T follicular helper cell (primary cell): ENCODE data around the gene ATP5MK.
"Not testable (repeated sequence)": the region's sequence is repeated elsewhere in the genome, so short reads cannot be mapped to it uniquely, and the experiment has no call there.

ENCODE experiments used
- DNase-seq: peaks from one replicate; pipeline ENCODE4 v3.0.0-alpha.2; 2020; ENCODE audit warnings: low read depth

Gene ATP5MK

DNA sequence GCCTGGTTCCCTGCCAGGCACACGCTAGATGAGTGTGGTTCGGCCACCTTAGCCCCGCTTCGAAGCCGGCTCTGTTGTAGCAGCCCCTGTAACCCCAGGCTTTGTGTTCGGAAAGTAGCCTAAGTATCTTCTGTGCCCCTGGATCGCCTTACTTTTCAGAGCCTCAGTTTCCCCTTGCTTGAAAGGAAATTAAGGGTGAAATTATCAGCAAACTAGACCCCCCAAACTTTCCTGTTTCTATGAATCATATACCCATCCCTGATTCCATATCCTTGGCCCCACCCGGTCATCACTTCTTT, 463 bp upstream of the ATP5MK start:
- no peak for DNase-seq

DNA sequence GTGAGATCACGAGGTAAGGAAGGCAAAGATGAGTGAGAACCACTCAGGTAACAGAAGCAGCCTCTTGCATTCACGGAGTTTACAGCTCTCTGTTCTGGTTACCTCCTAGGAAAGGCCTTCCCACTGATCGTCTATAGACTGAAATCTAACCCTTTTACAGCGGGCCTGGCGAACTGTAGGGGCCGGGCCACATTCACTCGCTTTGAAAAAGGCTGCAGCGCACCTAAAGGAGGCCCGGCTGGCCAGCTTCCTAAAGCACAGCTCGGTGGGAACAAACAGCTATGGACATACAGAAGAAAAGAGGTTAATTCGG, 565 bp downstream of the ATP5MK start:
- no peak for DNase-seq

DNA sequence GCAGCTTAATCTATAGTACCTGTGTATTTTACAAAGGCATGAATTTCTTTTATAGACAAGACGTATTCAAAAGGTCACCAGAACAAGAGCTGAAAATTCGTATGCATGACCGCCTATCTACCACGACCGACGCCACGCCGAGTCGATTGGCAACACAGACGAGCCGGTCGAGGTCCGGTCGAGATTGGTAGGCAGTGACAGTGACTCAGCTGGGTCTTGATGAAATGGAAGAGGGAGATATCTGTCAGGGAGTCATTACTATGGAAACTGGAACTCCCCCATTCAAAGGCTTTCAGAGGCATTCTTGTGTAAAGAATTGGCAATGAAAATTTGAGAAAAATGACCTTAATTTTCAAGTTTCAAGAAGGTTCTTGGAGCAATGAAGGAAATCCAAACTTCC, 2.1 kb downstream of the ATP5MK start:
- DNase-seq, result no peak

DNA sequence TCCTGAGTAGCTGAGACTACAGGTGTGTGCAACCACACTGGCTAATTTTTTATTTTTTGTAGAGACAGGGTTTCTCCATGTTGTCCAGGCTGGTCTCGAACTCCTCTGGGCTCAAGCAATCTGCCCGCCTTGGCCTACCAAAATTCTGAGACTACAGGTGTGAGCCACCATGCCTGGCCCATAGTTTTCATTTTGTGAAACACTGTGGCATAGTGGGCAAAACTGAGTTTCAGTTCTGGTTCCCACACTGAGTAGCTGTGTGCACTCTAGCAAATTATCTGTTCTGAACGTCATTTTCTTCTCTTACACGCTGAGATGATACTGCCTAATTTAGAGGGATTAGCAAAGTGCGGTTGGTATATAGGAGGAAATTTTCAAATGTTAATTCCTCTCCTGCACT, 13.5 kb downstream of the ATP5MK start:
- DNase-seq, result no peak

DNA sequence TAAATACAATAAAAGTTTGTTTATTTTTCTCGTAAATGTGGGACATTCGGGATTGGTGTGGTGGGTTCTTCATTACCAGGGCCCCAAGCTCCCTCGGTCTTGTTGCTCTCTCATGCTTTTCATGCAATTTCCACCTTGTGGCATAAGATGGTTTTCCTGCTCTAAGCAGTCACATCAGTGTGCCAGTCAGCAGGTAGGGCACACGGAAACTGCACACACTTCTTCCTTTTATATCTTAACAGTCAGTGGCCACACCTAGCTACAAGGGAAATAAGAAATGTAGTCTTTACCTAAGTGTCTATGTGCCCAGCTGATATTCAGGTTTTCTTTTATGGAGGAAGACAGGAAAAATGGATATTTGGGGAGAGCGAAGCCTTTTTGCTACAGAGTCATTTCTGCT, 22.0 kb downstream of the ATP5MK start:
- no peak for DNase-seq

DNA sequence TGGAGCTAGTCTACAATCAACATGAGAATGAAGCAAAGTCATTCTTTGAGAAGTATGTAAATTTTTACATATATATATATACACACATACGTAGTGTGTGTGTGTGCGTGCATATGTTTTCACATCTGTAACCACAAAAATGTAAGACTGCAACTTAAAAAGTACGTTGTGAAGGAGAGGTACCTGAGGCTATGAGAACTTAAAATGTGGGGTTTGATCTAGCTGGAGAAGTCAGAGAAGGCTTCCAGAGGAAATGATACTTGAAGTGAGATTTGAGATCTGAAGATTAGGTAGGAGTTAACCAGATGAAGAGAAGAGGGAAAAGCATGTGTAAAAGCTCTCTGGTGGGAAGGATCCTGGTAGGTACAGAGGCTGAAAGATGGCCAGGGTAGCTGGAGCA, 22.7 kb downstream of the ATP5MK start:
- no peak for DNase-seq

DNA sequence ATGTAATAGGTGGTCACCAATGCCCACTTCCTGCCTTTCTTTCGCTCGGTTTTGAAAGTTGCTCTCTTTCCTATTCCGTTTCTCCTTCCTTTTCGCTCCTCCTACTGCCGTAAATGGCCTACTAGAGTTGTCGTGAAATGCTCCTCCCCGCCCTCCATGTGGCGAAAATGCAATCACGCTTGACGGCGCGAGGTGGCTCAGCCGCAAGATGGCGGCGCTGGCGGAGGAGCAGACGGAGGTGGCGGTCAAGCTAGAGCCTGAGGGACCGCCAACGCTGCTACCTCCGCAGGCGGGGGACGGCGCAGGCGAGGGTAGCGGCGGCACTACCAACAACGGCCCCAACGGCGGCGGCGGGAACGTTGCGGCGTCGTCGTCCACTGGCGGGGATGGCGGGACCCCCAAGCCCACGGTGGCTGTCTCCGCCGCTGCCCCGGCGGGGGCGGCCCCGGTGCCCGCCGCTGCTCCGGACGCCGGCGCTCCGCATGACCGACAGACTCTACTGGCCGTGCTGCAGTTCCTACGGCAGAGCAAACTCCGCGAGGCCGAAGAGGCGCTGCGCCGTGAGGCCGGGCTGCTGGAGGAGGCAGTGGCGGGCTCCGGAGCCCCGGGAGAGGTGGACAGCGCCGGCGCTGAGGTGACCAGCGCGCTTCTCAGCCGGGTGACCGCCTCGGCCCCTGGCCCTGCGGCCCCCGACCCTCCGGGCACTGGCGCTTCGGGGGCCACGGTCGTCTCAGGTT, 28.3 kb downstream of the ATP5MK start, which contains the start of gene TAF5:
Gene TAF5, plus strand, starts transcription at position 195 of the 737 bp plus-strand sequence. Its CDS starts 14 bp downstream, at position 209.
- DNase-seq, result peak; percentile 85

DNA sequence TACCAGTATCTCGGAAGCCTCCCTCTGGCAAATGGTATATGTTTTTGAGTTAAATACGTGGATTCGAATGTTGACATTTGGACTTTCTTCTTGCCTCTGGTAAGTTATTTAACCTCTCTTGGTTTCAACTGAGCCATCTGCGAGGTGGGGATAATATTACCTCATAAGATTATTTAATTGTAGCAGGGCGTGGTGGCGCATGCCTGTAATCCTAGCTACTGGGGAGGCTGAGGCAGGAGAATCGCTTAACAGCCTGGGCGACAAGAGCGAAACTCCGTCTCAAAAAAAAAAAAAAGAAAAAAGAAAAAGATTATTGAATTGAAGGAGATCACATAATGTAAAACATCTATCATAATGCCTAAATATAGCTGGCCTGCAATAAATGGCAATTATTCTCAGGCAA, 28.9 kb downstream of the ATP5MK start:
- no peak for DNase-seq

DNA sequence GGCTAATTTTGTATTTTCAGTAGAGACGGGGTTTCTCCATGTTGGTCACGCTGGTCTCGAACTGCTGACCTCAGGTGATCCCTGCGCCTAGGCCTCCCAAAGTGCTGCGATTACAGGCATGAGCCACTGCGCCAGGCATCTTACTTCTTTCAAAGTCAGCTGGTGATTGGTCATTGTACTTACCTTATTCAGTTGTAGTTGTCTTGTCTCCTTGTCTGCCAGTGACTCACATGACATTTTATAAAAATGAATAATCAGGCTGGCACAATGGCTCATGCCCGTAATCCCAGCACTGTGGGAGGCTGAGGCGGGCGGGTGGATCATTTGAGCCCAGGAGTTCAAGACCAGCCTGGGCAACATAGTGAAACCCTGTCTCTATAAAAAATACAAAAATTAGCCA, 35.5 kb downstream of the ATP5MK start:
- not testable (repeated sequence) for DNase-seq

DNA sequence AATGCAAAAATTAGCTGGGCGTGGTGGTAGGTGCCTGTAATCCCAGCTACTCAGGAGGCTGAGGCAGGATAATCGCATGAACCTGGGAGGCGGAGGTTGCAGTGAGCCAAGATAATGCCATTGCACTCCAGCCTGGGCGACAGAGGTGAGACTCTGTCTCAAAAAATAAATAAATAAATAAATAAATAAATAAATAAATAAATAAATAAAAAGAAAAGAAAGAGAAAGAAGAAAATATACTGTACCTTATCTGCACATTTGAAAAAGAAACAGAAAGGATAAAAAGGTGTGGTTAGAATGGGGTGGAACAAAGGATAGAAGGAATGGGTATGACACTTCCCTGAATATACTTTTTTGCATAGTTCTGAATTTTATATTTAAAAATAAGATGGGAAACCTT, 36.8 kb downstream of the ATP5MK start:
- not testable (repeated sequence) for DNase-seq

DNA sequence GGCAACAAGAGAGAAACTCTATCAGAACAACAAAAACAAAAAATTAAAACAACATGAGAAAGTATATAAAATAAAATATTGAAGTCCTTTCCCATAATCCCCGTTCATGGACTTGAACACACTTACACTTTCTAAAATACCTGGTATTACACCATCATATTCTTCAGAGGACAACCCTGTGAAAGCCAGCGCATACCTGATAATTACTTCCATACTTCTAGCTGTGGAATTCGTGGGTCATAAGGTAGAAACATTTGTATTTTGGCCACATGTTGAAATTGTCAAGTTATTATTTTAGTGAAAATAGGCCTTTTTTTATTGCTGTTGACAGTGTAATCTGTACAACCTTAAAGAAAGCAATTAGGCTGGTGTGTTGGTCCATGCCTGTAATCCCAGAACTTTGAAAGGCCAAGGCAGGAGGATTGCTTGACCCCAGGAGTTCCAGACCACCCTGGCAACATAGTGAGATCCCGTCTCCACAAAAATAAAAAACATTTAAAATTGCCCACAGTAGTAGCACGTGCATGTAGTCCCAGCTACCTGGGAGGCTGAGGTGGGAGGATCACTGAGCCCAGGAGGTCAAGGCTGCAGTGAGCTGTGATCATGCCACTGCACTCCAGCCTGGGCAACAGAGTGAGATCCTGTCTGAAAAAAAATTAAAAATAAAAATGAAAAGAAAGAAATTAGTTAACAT, 40.2 kb downstream of the ATP5MK start:
- no peak for DNase-seq

DNA sequence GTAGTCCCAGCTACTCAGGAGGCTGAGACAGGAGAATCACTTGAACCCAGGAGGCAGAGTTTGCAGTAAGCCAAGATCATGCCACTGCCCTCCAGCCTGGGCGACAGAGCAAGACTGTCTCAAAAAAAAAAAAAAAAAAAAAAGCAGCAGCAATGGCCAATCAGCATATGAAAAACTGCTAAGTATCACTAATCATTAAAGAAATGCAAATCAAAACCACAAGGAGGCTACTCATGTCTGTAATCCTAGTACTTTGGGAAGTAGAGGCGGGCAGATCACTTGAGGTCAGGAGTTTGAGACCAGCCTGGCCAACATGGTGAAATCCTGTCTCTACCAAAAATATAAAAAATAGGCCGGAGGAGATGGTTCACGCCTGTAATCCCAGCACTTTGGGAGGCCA, 41.7 kb downstream of the ATP5MK start:
- DNase-seq, result not testable (repeated sequence)

DNA sequence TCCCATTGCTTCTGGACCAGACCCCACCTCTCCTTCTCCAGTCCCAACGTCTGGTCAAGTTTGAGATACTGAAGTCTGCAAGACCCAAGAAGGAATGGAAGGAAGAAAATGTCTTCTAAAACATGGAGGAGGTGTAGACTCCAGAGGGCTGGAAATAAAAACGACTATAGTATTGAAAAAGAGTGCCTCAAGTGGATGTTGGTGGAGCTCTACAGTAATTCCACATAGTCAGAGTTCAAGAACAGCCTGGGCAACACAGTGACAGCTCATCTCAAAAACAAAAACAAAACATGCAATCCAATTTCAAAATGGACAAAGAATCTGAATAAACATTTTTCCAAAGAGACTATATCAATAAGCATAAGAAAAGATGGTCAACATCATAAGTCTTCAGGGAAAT, 43.0 kb downstream of the ATP5MK start:
- no peak for DNase-seq

DNA sequence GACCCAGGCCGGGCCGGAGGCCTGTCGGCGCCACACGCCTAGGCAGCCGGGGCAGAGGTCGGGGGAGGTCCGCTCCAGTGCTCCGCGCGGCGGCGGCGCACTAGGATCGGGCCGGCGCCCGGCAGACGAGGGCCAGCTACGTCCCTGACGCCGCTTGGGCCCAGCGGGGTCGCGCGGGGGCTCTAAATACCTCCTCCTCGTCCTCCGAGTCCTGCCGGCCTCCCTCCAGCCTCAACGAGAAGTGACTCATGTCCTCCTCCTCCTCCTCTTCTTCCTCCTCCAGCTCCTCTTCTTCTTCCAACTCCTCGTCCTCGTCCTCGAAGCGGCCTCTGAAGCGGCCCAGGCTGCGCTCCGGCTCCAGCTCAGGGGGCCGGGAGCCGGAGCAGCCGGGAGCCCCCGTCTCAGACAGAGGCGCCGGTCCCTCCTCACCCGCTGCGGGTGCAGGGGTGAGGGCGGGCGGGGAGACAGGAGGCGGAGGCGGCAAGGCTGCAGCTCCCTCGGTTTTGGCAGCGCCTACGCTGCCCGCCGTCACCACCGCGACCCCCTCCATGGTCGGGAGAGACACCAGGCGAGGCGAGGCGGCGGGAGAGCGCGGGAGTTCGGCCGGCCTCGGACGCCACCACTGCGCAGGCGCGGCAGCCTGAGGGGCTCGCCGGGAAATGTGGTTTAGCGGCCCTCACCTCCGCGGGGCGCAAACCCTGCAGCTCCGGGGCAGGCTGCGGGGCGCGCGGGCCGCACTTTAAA, 45.6 kb downstream of the ATP5MK start, which contains the start of gene PCGF6:
Gene PCGF6, minus strand, starts transcription at position 624 of the 744 bp plus-strand sequence. Its CDS starts 74 bp downstream, at position 550.
- DNase-seq, result peak; percentile 40

DNA sequence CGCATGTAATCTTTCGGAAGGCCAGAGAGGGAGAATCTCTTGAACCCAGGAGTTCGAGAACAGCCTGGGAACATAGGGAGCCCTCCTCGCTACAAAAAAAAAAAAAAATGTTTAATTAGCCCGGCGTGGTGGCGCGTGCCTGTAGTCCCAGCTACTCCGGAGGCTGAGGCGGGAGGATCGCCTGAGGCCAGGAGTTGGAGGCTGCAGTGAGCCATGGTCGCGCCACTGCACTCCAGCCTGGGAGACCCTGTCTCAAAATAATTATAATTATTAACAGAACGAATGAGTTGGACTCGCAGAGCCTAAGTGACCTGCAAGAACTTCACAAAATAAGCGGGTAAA, 46.1 kb downstream of the ATP5MK start:
- no peak for DNase-seq
